A673 (cell line): ENCODE data around the gene BRI3. TPM values are rescaled to one million over a fixed set of nuclear protein-coding genes. Genes with fewer than 3 reads are reported as not detected.
A peak's percentile ranks its signal among the peaks of the same experiment; 100 is the strongest.

Source experiments
- BruUV-seq: library from RNA; stranded (reverse); fragments of 400-500 nt; replicated peaks from 2 replicates; lab custom pipeline; 2021; lab: Mats Ljungman, UMichigan
- CTCF ChIA-PET: fragments of 300-600 bp; sonication (Branson Sonifier 250); formaldehyde crosslinking; loops from one replicate; lab custom pipeline; 2022; ENCODE audit warnings: antibody characterized with exemption; lab: Charles Lee
- POLR2A ChIA-PET: fragments of 300-600 bp; sonication (Branson Sonifier 250); formaldehyde crosslinking; loops from one replicate; lab custom pipeline; 2022; ENCODE audit warnings: antibody characterized with exemption; ENCODE audit not compliant: low non-redundant PET; lab: Charles Lee
- DNase-seq: peaks from one replicate; pipeline ENCODE4 v3.0.0-alpha.2; 2015; ENCODE audit warnings: low spot score
- H3K27ac ChIP-seq: fragments of 200-600 bp; sonication (generic); 2 replicates; pipeline ENCODE4 v1.5.1; 2016; ENCODE audit warnings: mixed run types, low read depth, mild to moderate bottlenecking, mixed read lengths, antibody characterized with exemption, low read length; ENCODE audit not compliant: poor library complexity, severe bottlenecking
- H3K27me3 ChIP-seq: fragments of 200-600 bp; sonication (generic); replicated peaks from 2 replicates; pipeline ENCODE4 v1.6.1; 2017; ENCODE audit warnings: mixed run types, low read depth, mild to moderate bottlenecking, mixed read lengths, antibody characterized with exemption, low read length; ENCODE audit not compliant: insufficient read depth, poor library complexity
- H3K36me3 ChIP-seq: fragments of 200-600 bp; sonication (generic); 2 replicates; pipeline ENCODE4 v1.6.1; 2016; ENCODE audit warnings: mixed run types, mild to moderate bottlenecking, mixed read lengths, antibody characterized with exemption, low read length; ENCODE audit not compliant: insufficient read depth, poor library complexity, severe bottlenecking
- H3K4me1 ChIP-seq: fragments of 200-600 bp; sonication (generic); 2 replicates; pipeline ENCODE4 v1.6.1; 2017; ENCODE audit warnings: mixed run types, mild to moderate bottlenecking, mixed read lengths, antibody characterized with exemption, low read length; ENCODE audit not compliant: insufficient read depth, poor library complexity, severe bottlenecking
- H3K4me3 ChIP-seq: fragments of 200-600 bp; sonication (generic); 2 replicates; pipeline ENCODE4 v1.5.1; 2016; ENCODE audit warnings: low read depth, mixed run types, mild to moderate bottlenecking, mixed read lengths, low read length; ENCODE audit not compliant: poor library complexity, severe bottlenecking
- H3K9me3 ChIP-seq: fragments of 200-600 bp; sonication (generic); 2 replicates; pipeline ENCODE4 v1.6.1; 2016; ENCODE audit warnings: mixed run types, low read depth, mild to moderate bottlenecking, mixed read lengths, antibody characterized with exemption, low read length; ENCODE audit not compliant: poor library complexity, severe bottlenecking
- CTCF ChIP-seq: fragments of 300-800, 200-600 bp; sonication (generic); conservative IDR thresholded peaks from 2 replicates; pipeline ENCODE4 v1.5.1; 2017; ENCODE audit warnings: low read depth, mild to moderate bottlenecking, antibody characterized with exemption, low read length, moderate library complexity, mixed read lengths
- EZH2 ChIP-seq: fragments of 200-600 bp; sonication (generic); IDR thresholded peaks from 2 replicates; pipeline ENCODE4 v1.6.1; 2017; ENCODE audit warnings: borderline replicate concordance, low read depth, mild to moderate bottlenecking, mixed read lengths, antibody characterized with exemption, low read length; ENCODE audit not compliant: poor library complexity, severe bottlenecking
- intact Hi-C: fragments of 100-400 bp; cut with micrococcal nuclease; formaldehyde crosslinking; loops from one replicate; pipeline ENCODE4 v1.10.0; 2022; ENCODE audit not compliant: unreplicated experiment
- total RNA-seq: library from RNA; stranded (reverse); gene quantifications from 2 replicates; pipeline ENCODE4 v1.2.3, GENCODE V29; 2021

Gene BRI3
- total RNA-seq, 1 experiment from 2014 or later = 85.8 TPM

GRCh38 chr7:98296833-98297232, 15.3 kb downstream of the BRI3 start:
- no peaks in the 10 kb centered on the region for H3K9me3 ChIP-seq
- peaks cover 7% of the 10 kb centered on the region for H3K36me3 ChIP-seq
- ChIA-PET CTCF (no interaction called here), POLR2A (no interaction called here)
- no peak for TF ChIP-seq CTCF
- TF ChIP-seq EZH2 = no peak
- H3K4me1 ChIP-seq = peaks cover 9% of the 10 kb centered on the region
- no peak overlapping the region for H3K4me3 ChIP-seq
- intact Hi-C loops = loop anchor here (5.0 to 10.0 kb wide), 2 partner anchors 448 to 545 kb away; no protein-coding TSS in a partner anchor
- DNase-seq = no peak
- H3K27ac ChIP-seq = no peak overlapping the region
- no peaks in the 10 kb centered on the region for H3K27me3 ChIP-seq
- BruUV-seq = no TSS peak

DNA sequence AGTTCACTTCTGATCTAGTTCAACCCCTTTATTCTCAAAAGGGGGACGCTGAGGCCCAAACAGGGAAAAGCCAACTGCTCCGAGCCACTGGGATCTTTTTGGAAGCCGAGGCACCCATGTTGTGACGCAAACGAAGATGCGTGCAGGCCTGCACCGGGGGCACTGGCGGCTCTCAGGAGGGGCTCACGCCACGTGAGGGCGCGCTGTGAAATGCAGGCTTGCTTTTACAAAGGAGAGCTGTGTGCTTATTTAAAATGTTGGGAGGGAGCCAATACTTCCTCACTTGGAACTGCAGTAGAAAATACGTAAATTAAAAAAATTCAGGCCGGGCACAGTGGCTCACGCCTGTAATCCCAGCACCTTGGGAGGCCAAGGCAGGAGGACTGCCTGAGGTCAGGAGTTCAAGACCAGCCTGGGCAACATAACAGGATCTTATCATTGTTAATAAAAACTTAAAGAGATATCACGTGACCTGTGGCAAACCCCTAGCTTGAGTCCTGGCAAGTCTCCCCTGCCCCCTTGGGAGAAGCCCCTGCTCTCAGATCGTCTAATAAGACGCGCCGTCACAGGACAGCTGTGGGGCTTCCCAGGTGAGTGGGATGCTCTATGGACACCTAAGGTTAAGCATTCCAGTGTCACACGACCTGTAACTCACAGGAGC, 16.3 kb downstream of the BRI3 start:
- ChIA-PET POLR2A (no interaction called here), CTCF (interaction anchor here (0.6 kb wide), 1 partner anchor 574 kb away, joined by 3 read pairs; no protein-coding TSS in a partner anchor)
- peak; percentile 42; the same call in 1 of the 2 replicates for TF ChIP-seq CTCF
- TF ChIP-seq EZH2 = no peak
- H3K36me3 ChIP-seq = no peaks in the 10 kb centered on the region
- intact Hi-C loops = loop anchor here (5.0 to 10.0 kb wide), 2 partner anchors 447 to 545 kb away; no protein-coding TSS in a partner anchor
- peak; percentile 47 for DNase-seq
- peaks cover 9% of the 10 kb centered on the region for H3K4me1 ChIP-seq
- BruUV-seq = no TSS peak
- H3K9me3 ChIP-seq = no peaks in the 10 kb centered on the region
- no peak overlapping the region for H3K4me3 ChIP-seq
- no peaks in the 10 kb centered on the region for H3K27me3 ChIP-seq
- H3K27ac ChIP-seq = no peak overlapping the region

GRCh38 chr7:98300595-98301372, 19.3 kb downstream of the BRI3 start:
- DNase-seq = no peak
- ChIA-PET POLR2A (no interaction called here), CTCF (no interaction called here)
- Histone ChIP-seq H3K4me3 (no peak overlapping the region), H3K36me3 (no peaks in the 10 kb centered on the region), H3K27me3 (no peaks in the 10 kb centered on the region), H3K9me3 (no peaks in the 10 kb centered on the region), H3K27ac (no peak overlapping the region), H3K4me1 (no peaks in the 10 kb centered on the region)
- TF ChIP-seq CTCF (no peak), EZH2 (no peak)
- intact Hi-C loops = no loop called here
- no TSS peak for BruUV-seq
